Activated CD8-positive, alpha-beta memory T cell treated with anti-CD3 and anti-CD28 coated beads for 24 hours (primary cell): Measurements from ENCODE around the gene GOSR2.
"Not testable (repeated sequence)": the region's sequence is repeated elsewhere in the genome, so short reads cannot be mapped to it uniquely, and the experiment has no call there.

Experiments
- DNase-seq: peaks from one replicate; pipeline ENCODE4 v3.0.0-alpha.2; 2020

Gene GOSR2

GRCh38 chr17:46968224-46968834, 45.4 kb downstream of the GOSR2 start:
- no peak for DNase-seq

DNA sequence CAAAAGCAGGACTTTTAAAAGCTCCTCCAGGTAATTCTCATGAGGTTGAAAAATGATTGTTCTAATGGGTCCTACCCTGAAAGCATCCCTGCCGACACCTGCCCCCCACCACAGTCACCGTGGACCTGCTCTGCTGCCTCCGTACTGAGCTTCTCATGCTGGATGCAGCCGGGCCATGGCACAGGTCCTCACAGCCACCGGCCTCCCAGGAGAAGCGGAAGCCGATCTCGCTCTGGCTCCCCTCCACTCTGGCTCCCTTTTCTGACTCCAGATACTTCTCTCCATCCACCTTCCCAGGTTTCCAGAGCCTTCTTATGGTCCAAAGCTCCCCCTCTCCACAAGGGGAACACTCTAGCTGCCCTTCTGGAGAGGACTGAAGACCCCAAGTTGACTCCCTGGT, 45.9 kb downstream of the GOSR2 start:
- no peak for DNase-seq

DNA sequence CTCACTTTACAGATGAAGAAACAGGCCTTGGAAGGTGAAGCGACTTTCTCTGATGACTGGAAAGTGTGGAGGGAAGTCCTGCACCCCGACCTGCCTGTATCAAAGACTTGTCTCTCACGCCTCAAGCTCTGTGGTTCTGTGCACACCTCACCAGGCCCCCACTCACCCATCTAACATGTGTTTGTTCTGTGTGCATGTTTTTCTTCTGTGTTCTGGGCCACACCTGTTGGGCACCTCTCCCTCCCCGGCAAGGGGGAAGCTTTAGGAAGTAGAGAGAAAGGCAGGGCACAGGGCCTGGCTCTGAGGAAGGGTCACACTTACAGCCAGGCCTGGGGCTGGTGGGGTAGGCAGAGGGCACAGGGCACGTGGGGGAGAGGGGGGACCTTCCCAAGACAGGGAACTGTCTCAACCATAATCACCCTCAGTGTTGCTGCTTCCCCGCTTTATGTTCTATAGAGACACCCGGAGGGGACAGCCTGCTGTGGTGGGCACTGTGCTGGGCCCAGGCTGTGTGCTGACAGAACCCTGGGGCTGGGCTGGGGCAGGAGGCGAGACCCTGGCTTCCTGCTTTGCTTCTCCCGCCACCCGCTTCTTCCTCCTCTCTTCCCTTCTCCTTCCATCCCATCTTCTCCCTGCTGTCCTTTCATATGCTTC, 48.8 kb downstream of the GOSR2 start:
- no peak for DNase-seq

DNA sequence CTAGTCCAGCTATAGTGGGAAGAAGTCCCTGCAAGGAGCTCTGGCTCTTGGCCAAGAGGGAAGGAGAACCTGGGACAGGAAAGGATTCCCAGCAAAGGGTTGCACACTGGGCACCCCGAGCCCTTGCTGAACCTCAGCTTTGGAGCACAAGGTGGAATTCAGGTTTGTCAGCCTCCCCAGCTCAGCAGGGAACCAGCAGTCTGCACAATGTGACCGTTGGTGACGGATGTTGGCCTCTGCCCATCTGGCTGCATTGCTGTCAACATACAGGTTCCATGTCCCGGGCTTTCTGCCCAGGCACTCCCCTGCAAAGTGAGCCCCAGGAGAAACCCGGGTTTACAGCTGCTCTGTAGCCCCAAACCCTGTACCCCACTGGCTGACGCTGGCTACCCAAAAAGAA, 49.4 kb downstream of the GOSR2 start:
- DNase-seq = no peak

DNA sequence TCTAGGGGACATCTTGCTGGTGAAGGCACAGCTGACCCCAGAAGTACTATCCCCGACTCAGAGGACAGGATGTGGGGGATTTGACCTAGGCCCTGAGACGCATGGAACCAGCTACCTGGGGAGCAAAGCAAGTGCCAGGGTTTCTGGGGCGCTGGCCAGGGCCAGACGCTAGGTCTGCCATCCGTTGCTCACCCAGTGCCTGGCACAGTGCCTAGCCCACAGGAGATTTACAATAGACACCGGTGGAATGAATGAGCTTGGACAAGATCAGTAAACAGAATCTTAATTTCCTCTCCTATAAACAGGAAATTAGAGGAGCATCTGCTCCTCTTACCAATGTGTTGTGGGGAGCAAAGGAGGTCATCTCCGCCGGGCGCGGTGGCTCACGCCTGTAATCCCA, 51.1 kb downstream of the GOSR2 start:
- DNase-seq = no peak

GRCh38 chr17:46975287-46975686, 52.3 kb downstream of the GOSR2 start:
- DNase-seq = no peak

- DNase-seq = no peak
These were observed 53.8 kb downstream of the GOSR2 start for GRCh38 chr17:46976626-46977270.

DNA sequence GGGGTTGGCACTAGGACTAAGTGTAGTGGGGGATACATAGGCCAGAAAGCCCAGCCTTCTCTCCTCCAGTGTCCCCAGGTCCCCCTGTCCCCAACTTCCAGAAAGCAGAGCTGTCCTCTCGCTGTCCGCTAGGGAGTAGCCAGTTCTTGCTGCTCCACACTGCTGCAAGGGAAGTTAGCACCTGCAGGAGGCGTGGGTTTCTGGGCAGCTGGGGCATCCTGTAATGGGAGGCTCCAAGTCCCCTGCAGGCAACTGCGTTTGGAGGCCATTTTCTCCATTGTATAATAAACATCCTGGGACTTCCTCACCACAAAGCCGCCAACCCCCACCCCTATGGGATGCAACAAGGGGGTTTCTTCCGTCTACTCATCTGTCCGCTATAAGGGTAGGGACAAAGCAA, 54.4 kb downstream of the GOSR2 start:
- no peak for DNase-seq

DNA sequence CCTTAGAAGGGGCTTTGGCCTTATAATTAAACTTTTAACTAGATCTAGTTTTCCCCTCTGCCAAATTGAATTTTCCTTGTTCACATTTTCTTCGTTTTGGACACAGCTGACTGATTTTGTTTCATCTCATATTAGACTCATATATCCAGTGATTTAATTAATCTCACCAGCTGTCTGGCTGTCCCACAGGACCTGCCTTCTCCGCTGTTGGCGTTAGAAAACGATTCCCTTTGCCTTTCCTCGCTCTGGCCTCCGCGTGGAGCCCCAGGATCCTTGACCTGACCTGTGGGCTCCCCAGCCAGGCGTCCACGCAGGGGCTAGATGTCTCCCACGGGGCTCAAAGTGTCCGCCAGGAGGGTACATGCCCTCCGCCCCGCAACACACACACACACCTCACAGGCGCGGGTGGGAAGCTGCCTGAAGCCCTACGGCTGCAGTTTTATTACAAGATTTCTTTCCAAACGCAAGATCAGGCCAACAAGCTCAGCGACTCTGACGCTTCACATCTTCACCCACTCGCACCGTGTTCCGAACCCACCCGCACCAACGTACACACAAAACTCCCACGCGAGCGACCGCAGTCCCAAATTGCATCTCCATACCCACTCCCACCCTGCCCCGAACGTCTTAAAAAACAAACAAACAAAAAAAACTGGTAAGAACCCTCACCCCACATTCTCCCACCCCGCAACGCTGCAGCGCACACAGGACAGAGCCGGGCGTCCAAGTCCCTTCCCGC, 55.0 kb downstream of the GOSR2 start:
- no peak for DNase-seq

DNA sequence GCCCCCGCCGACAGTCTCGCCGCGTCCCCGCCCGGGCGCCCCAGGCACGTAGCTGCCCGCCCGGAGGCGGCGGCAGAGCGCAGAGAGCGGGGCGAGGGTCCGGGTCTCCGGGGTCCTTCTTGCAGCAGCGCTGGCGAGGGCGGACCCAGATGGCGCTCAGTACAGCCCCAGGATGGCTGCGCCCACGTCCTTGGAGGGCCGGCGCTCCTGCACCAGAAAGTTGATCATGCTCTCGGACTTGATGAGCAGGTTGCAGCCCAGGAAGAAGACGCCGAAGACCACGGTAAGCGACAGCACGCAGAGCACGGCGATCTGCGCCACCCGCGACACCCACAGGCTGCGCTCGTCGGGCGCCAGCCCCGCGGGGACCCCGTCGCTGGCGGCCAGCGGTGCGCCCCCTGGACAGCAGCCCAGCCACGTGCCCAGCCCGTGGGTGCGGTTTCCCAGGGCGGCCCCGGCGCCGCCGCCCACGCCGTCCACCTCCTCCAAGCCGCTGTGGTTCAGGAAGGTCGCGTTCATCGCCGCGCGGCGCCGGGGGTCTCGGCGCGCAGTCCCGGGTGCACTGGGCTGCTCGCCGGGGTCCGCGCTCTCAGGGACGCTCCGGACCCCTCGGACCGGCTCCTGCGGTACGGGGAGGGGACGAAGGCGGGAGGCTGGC, 55.7 kb downstream of the GOSR2 start:
- DNase-seq = peak; percentile 67

GRCh38 chr17:46979147-46979863, 56.3 kb downstream of the GOSR2 start, which contains the start of gene RPRML:
TSS of gene RPRML (minus strand) at chr17:46979253. CDS start at chr17:46979007, 246 bp downstream.
- DNase-seq = peak; percentile 75

- no peak for DNase-seq
These were observed 59.6 kb downstream of the GOSR2 start for GRCh38 chr17:46982577-46982976.

- no peak for DNase-seq
These were observed 60.8 kb downstream of the GOSR2 start for GRCh38 chr17:46983782-46984181.

DNA sequence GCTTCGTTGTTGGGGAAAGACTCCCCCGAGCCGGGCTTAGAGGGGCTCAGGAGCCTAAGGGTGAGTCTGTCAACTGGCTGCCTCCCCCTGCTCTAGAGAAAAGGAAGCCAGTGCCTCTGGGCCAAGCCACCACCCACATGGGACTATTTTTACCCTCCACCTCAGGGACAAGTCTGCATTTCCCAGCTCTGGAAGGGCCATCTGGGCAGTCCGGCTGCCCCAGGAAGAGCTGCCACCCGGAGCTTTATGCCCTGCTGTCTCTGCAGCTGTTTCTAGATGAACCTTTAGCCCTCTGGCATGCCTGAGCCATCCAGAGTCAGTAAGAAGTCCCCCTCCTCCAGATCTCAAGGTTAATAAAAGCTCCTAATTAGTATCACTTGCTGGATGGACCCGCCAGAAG, 61.4 kb downstream of the GOSR2 start:
- no peak for DNase-seq

GRCh38 chr17:46984892-46985291, 61.9 kb downstream of the GOSR2 start:
- DNase-seq = no peak

DNA sequence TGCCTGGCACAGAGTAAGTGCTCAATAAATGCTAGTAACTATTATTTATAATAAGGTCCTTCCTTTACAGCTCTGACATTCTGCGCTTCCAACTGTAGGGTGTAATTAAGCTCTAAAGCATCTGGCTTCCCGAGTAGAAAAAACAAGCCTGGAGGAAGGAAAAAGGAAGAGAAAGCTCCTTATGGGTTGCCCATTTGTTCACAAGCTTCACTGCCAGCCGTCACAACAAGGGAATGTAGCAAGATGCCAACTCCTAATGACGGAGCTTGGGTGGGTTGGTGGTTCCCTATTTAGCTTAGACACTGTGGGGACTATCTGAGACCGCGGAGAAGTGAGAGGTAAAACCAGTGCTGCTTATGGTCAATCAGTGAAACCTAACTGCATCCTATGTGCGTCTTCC, 63.4 kb downstream of the GOSR2 start:
- no peak for DNase-seq

- DNase-seq = not testable (repeated sequence)
These were observed 65.0 kb downstream of the GOSR2 start for GRCh38 chr17:46987927-46988326.

DNA sequence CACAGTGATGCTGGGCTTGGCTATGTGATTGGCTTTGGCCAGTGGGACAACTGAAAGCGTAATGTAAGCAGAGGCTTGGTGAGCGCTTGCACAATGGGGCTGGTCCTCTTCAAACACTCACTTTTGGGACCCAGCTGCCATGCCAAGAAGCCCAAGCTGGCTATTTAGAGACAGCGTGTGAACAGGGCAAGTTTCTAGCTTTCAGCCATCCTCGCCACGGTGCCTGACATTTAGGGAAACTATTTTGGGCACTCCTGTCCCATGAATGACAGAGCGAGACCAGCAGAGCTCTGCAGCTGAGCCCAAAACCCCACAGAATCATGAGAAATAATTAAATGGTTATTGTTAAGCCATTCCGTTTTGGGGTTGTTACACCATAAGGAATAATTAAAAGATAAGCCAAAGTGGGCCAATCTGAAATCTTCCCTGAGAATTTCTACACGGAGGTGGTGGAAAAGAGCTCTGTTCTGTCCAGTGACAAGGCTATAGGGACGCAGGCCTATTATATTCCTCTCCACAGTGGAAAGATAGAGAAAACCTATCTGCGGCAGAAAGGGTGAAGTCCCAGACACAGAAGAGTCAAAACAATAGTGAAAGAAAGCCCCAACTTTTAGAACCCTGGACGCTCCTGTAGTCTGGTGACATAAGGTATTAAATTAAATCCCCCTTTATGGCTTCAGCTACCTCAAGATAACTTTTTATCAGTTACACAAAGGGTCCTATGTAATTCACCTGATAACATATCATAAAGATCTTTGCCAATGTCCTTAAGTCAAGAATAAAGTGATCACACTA, 66.9 kb downstream of the GOSR2 start:
- DNase-seq = no peak

GRCh38 chr17:46991617-46992016, 68.7 kb downstream of the GOSR2 start:
- DNase-seq = no peak
